AG04449 (cell line): Measurements from ENCODE around the gene RIMKLB.
A peak's percentile ranks its signal among the peaks of the same experiment; 100 is the strongest.

Experiments
- CTCF ChIA-PET: fragments of 350-600 bp; formaldehyde crosslinking; extraction: SDS; loops from one replicate; lab custom pipeline; 2021; ENCODE audit warnings: antibody characterized with exemption; lab: Yijun Ruan, JAX
- POLR2A ChIA-PET: fragments of 400-600, 350-600 bp; formaldehyde crosslinking; extraction: SDS; loops from one replicate; lab custom pipeline; 2020; ENCODE audit warnings: antibody characterized with exemption, inconsistent platforms; lab: Yijun Ruan, JAX
- DNase-seq: peaks from one replicate; pipeline ENCODE4 v3.0.0-alpha.2; 2010; ENCODE audit warnings: low read depth, low spot score
- H3K4me3 ChIP-seq: 2 replicates; pipeline ENCODE4 v1.5.1; 2011; ENCODE audit warnings: low read depth, mild to moderate bottlenecking, control low read depth, low read length
- CTCF ChIP-seq: IDR thresholded peaks from one replicate; pipeline ENCODE4 v1.5.1; 2011; ENCODE audit warnings: mild to moderate bottlenecking, moderate library complexity, low read length, control low read depth, inconsistent platforms; ENCODE audit not compliant: insufficient read depth; ENCODE audit errors: missing control alignments

The RIMKLB gene

GRCh38 chr12:8697476-8698131 is at the start of gene RIMKLB:
TSS of gene RIMKLB (plus strand) at chr12:8697991. CDS start at chr12:8713867, 15,876 bp downstream.
- peak within 1 kb of the TSS; percentile 82 for H3K4me3 ChIP-seq
- ChIA-PET CTCF (interaction anchor here (1.0 to 1.2 kb wide), 2 partner anchors 11 to 16 kb away, joined by 3 to 5 read pairs; no protein-coding TSS in a partner anchor), POLR2A (interaction anchor here (1.8 kb wide), 1 partner anchor 10 kb away, joined by 6 read pairs; no protein-coding TSS in a partner anchor)
- TF ChIP-seq CTCF, result no peak
- no peak for DNase-seq

- no peak overlapping the region for H3K4me3 ChIP-seq
- ChIA-PET POLR2A (interaction anchor here (0.5 to 0.7 kb wide), 2 partner anchors 10 to 199 kb away, joined by 3 to 4 read pairs; no protein-coding TSS in a partner anchor), CTCF (interaction anchor here (1.0 to 1.4 kb wide), 3 partner anchors 9 to 242 kb away, joined by 4 to 10 read pairs (median 4); no protein-coding TSS in a partner anchor)
- DNase-seq, result no peak
- no peak for TF ChIP-seq CTCF
Observed at GRCh38 chr12:8648576-8649205, 49.1 kb upstream of the RIMKLB start.

GRCh38 chr12:8655421-8655820 is 42.4 kb upstream of the RIMKLB start:
- POLR2A ChIA-PET, result no interaction called here
- DNase-seq, result no peak
- no peak for TF ChIP-seq CTCF
- CTCF ChIA-PET, result interaction anchor here (0.8 to 10.1 kb wide), 10 partner anchors 9 to 394 kb away, joined by 3 to 97 read pairs (median 4); partner anchors contain the start of gene A2ML1
- no peak overlapping the region for H3K4me3 ChIP-seq

GRCh38 chr12:8658346-8658745 is 39.4 kb upstream of the RIMKLB start:
- CTCF ChIA-PET, result interaction anchor here (0.8 to 10.1 kb wide), 13 partner anchors 10 to 391 kb away, joined by 3 to 97 read pairs (median 11); no protein-coding TSS in a partner anchor
- peak; percentile 36 for DNase-seq
- POLR2A ChIA-PET, result interaction anchor here (0.6 to 1.7 kb wide), 5 partner anchors 10 to 292 kb away, joined by 3 to 8 read pairs (median 4); partner anchors contain the start of gene M6PR
- TF ChIP-seq CTCF, result no peak
- no peak overlapping the region for H3K4me3 ChIP-seq

GRCh38 chr12:8661016-8661415 is 36.8 kb upstream of the RIMKLB start:
- ChIA-PET CTCF (interaction anchor here (0.8 to 10.1 kb wide), 8 partner anchors 15 to 388 kb away, joined by 3 to 97 read pairs (median 3); partner anchors contain the start of gene PHC1), POLR2A (interaction anchor here (0.8 kb wide), 1 partner anchor 16 kb away, joined by 3 read pairs; no protein-coding TSS in a partner anchor)
- DNase-seq, result no peak
- no peak overlapping the region for H3K4me3 ChIP-seq
- no peak for TF ChIP-seq CTCF
